ACC112 (cell line): ENCODE results near the gene ERI3.
A peak's percentile ranks its signal among the peaks of the same experiment; 100 is the strongest.

Source experiments
- H2AFZ ChIP-seq: fragments of 200-600 bp; sonication (generic); one replicate; pipeline ENCODE4 v1.6.0; 2017; ENCODE audit warnings: antibody characterized with exemption, low read length; ENCODE audit not compliant: unreplicated experiment
- H3K27ac ChIP-seq: fragments of 200-600 bp; sonication (generic); 2 replicates; pipeline ENCODE4 v1.5.1; 2014; ENCODE audit warnings: low read depth, mild to moderate bottlenecking, antibody characterized with exemption, low read length, moderate library complexity
- H3K27me3 ChIP-seq: fragments of 200-600 bp; sonication (generic); 2 replicates; pipeline ENCODE4 v1.6.1; 2014; ENCODE audit warnings: mild to moderate bottlenecking, antibody characterized with exemption, low read length, moderate library complexity, mixed read lengths; ENCODE audit not compliant: insufficient read depth
- H3K36me3 ChIP-seq: fragments of 200-600 bp; sonication (generic); 2 replicates; pipeline ENCODE4 v1.6.1; 2016; ENCODE audit warnings: mild to moderate bottlenecking, antibody characterized with exemption, low read length, moderate library complexity, mixed read lengths; ENCODE audit not compliant: insufficient read depth
- H3K4me1 ChIP-seq: fragments of 200-600 bp; sonication (generic); one replicate; pipeline ENCODE4 v1.6.1; 2016; ENCODE audit warnings: low read length, mixed read lengths; ENCODE audit not compliant: insufficient read depth, unreplicated experiment, control insufficient read depth
- H3K4me3 ChIP-seq: fragments of 200-600 bp; sonication (generic); 2 replicates; pipeline ENCODE4 v1.5.1; 2014; ENCODE audit warnings: mild to moderate bottlenecking, low read depth, low read length
- H3K79me2 ChIP-seq: fragments of 200-600 bp; sonication (generic); one replicate; pipeline ENCODE4 v1.6.0; 2016; ENCODE audit warnings: low read length; ENCODE audit not compliant: control insufficient read depth, unreplicated experiment, insufficient read depth

The ERI3 gene

GRCh38 chr1:44330935-44331334 lies 24.1 kb downstream of the ERI3 start:
- Histone ChIP-seq H3K36me3 (peaks cover 4% of the 10 kb centered on the region; the same call in 1 of the 2 replicates), H3K4me3 (no peak overlapping the region), H3K27ac (no peak overlapping the region), H3K27me3 (no peaks in the 10 kb centered on the region), H2AFZ (no peak overlapping the region), H3K79me2 (peaks cover 5% of the 10 kb centered on the region), H3K4me1 (peaks cover 31% of the 10 kb centered on the region)

GRCh38 chr1:44328671-44329416 lies 26.2 kb downstream of the ERI3 start:
- Histone ChIP-seq H2AFZ (no peak overlapping the region), H3K4me1 (peaks cover 34% of the 10 kb centered on the region), H3K4me3 (no peak overlapping the region), H3K27ac (peak overlapping the region; percentile 94), H3K27me3 (no peaks in the 10 kb centered on the region), H3K36me3 (no peaks in the 10 kb centered on the region), H3K79me2 (peaks cover 8% of the 10 kb centered on the region)

GRCh38 chr1:44327679-44328491 lies 27.2 kb downstream of the ERI3 start:
- Histone ChIP-seq H3K79me2 (peaks cover 12% of the 10 kb centered on the region), H3K27ac (peak overlapping the region; percentile 94), H3K27me3 (no peaks in the 10 kb centered on the region), H2AFZ (no peak overlapping the region), H3K4me1 (peaks cover 34% of the 10 kb centered on the region), H3K36me3 (peaks cover 8% of the 10 kb centered on the region; the same call in 1 of the 2 replicates), H3K4me3 (peak overlapping the region; percentile 16; the same call in 1 of the 2 replicates)

- Histone ChIP-seq H3K36me3 (peaks cover 8% of the 10 kb centered on the region; the same call in 1 of the 2 replicates), H3K4me1 (peaks cover 34% of the 10 kb centered on the region), H3K79me2 (peaks cover 12% of the 10 kb centered on the region), H3K4me3 (peak overlapping the region; percentile 16; the same call in 1 of the 2 replicates), H3K27ac (peak overlapping the region; percentile 93), H2AFZ (no peak overlapping the region), H3K27me3 (no peaks in the 10 kb centered on the region)
Measured at GRCh38 chr1:44326821-44327465, 28.1 kb downstream of the ERI3 start.

- Histone ChIP-seq H3K27ac (peak overlapping the region; percentile 11; the same call in 1 of the 2 replicates), H3K79me2 (peaks cover 12% of the 10 kb centered on the region), H3K36me3 (peaks cover 8% of the 10 kb centered on the region; the same call in 1 of the 2 replicates), H3K4me1 (peaks cover 34% of the 10 kb centered on the region), H3K27me3 (no peaks in the 10 kb centered on the region), H3K4me3 (no peak overlapping the region), H2AFZ (no peak overlapping the region)
Measured at GRCh38 chr1:44326024-44326701, 28.9 kb downstream of the ERI3 start.

- no peak overlapping the region for H2AFZ ChIP-seq
Measured at GRCh38 chr1:44323947-44324346, 31.1 kb downstream of the ERI3 start.

GRCh38 chr1:44322367-44322766 lies 32.7 kb downstream of the ERI3 start:
- Histone ChIP-seq H3K36me3 (peaks cover 8% of the 10 kb centered on the region; the same call in 1 of the 2 replicates), H3K4me1 (peaks cover 24% of the 10 kb centered on the region), H2AFZ (no peak overlapping the region), H3K4me3 (no peak overlapping the region), H3K79me2 (peaks cover 12% of the 10 kb centered on the region), H3K27ac (no peak overlapping the region), H3K27me3 (no peaks in the 10 kb centered on the region)

More at GRCh38 chr1:44323947-44324346, 31.1 kb downstream of the ERI3 start:
- Histone ChIP-seq H3K27me3 (no peaks in the 10 kb centered on the region), H3K4me3 (no peak overlapping the region), H3K27ac (no peak overlapping the region), H3K4me1 (peaks cover 30% of the 10 kb centered on the region), H3K79me2 (peaks cover 12% of the 10 kb centered on the region), H3K36me3 (peaks cover 8% of the 10 kb centered on the region; the same call in 1 of the 2 replicates)

GRCh38 chr1:44321466-44321865 lies 33.6 kb downstream of the ERI3 start:
- Histone ChIP-seq H3K36me3 (peaks cover 12% of the 10 kb centered on the region; the same call in 1 of the 2 replicates), H3K27me3 (no peaks in the 10 kb centered on the region)

GRCh38 chr1:44318097-44319088 lies 36.7 kb downstream of the ERI3 start:
- peaks cover 4% of the 10 kb centered on the region for H3K79me2 ChIP-seq
- H3K27ac ChIP-seq, result no peak overlapping the region
- H3K27me3 ChIP-seq, result no peaks in the 10 kb centered on the region
- H3K4me3 ChIP-seq, result no peak overlapping the region
- peaks cover 10% of the 10 kb centered on the region; the same call in 1 of the 2 replicates for H3K36me3 ChIP-seq
- H2AFZ ChIP-seq, result no peak overlapping the region
- H3K4me1 ChIP-seq, result peaks cover 7% of the 10 kb centered on the region

More at GRCh38 chr1:44321466-44321865, 33.6 kb downstream of the ERI3 start:
- Histone ChIP-seq H3K4me3 (no peak overlapping the region), H3K27ac (no peak overlapping the region), H3K4me1 (peaks cover 15% of the 10 kb centered on the region), H2AFZ (no peak overlapping the region), H3K79me2 (peaks cover 8% of the 10 kb centered on the region)
